ENCODE results near the gene TBC1D22A. TPM values are rescaled to one million over a fixed set of nuclear protein-coding genes. Genes with fewer than 3 reads are reported as not detected.

TBC1D22A gene
- polyA plus RNA-seq, 1 experiment = 24.2 TPM

- POLR2A ChIA-PET = no interaction called here
- DNase-seq (ENCODE audit: low read depth) = no peak
- Histone ChIP-seq H3K36me3 (ENCODE audit: control insufficient read depth, insufficient read depth, low read length) (no peaks in the 10 kb centered on the region; the same call in 1 of the 2 replicates), H3K27me3 (ENCODE audit: control insufficient read depth, insufficient read depth, low read length) (no peaks in the 10 kb centered on the region), H3K4me3 (ENCODE audit: low read depth, low read length) (no peak overlapping the region)
- CTCF ChIA-PET = no interaction called here
- no peak for TF ChIP-seq CTCF (IDR thresholded peaks at IDR 0.05; ENCODE audit: insufficient read depth, low read depth, low read length)
Observed at GRCh38 chr22:46941968-46942798, 179.7 kb downstream of the TBC1D22A start.

GRCh38 chr22:46942799-46943785 is 180.6 kb downstream of the TBC1D22A start:
- TF ChIP-seq CTCF (IDR thresholded peaks at IDR 0.05; ENCODE audit: insufficient read depth, low read depth, low read length) = no peak
- H3K36me3 ChIP-seq (ENCODE audit: control insufficient read depth, insufficient read depth, low read length) = no peaks in the 10 kb centered on the region; the same call in 1 of the 2 replicates
- POLR2A ChIA-PET = no interaction called here
- DNase-seq (ENCODE audit: low read depth) = no peak
- H3K27me3 ChIP-seq (ENCODE audit: control insufficient read depth, insufficient read depth, low read length) = no peaks in the 10 kb centered on the region
- CTCF ChIA-PET = no interaction called here
- no peak overlapping the region for H3K4me3 ChIP-seq (ENCODE audit: low read depth, low read length)

DNA sequence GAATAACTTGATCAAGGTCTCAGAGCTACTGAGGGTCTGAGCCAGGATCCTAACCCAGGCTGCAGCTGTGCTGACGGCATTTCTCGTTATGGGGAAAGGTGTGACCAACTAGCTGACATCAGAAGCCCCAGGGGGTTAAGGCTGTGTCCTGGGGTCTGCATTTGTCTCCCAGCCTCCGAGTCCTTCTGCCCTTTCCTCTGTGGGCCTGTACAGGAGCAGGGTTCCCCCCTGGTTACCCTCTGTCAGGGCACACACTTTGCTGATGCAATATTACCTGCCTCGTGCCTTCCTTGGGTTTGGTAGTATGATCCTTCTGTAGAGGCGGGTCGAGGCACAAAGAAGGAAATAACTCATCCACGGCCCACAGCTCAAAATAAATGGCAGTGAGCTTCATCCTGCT is 183.0 kb downstream of the TBC1D22A start:
- ChIA-PET CTCF (no interaction called here), POLR2A (no interaction called here)
- Histone ChIP-seq H3K4me3 (ENCODE audit: low read depth, low read length) (no peak overlapping the region), H3K36me3 (ENCODE audit: control insufficient read depth, insufficient read depth, low read length) (no peaks in the 10 kb centered on the region; the same call in 1 of the 2 replicates), H3K27me3 (ENCODE audit: control insufficient read depth, insufficient read depth, low read length) (no peaks in the 10 kb centered on the region)
- DNase-seq (ENCODE audit: low read depth) = no peak
- TF ChIP-seq CTCF (IDR thresholded peaks at IDR 0.05; ENCODE audit: insufficient read depth, low read depth, low read length) = no peak

- Histone ChIP-seq H3K4me3 (ENCODE audit: low read depth, low read length) (no peak overlapping the region), H3K36me3 (ENCODE audit: control insufficient read depth, insufficient read depth, low read length) (no peaks in the 10 kb centered on the region; the same call in 1 of the 2 replicates), H3K27me3 (ENCODE audit: control insufficient read depth, insufficient read depth, low read length) (no peaks in the 10 kb centered on the region)
- DNase-seq (ENCODE audit: low read depth) = no peak
- no peak for TF ChIP-seq CTCF (IDR thresholded peaks at IDR 0.05; ENCODE audit: insufficient read depth, low read depth, low read length)
- POLR2A ChIA-PET = no interaction called here
- CTCF ChIA-PET = no interaction called here
Observed at GRCh38 chr22:46946383-46946962, 184.0 kb downstream of the TBC1D22A start.
